Urothelium cell line (cell line): ENCODE measurements around the gene NDUFAF2.
A peak's percentile ranks its signal among the peaks of the same experiment; 100 is the strongest.
"Not testable (repeated sequence)": the region's sequence is repeated elsewhere in the genome, so short reads cannot be mapped to it uniquely, and the experiment has no call there.

Experiments used
- DNase-seq: peaks from one replicate; pipeline ENCODE4 v3.0.0; 2011; ENCODE audit warnings: low spot score, mixed read lengths
- FAIRE-seq: peaks from 2 replicates; lab custom pipeline; 2011; peaks lifted over from hg19 to GRCh38; lab: Jason Lieb, UNC

NDUFAF2 gene

DNA sequence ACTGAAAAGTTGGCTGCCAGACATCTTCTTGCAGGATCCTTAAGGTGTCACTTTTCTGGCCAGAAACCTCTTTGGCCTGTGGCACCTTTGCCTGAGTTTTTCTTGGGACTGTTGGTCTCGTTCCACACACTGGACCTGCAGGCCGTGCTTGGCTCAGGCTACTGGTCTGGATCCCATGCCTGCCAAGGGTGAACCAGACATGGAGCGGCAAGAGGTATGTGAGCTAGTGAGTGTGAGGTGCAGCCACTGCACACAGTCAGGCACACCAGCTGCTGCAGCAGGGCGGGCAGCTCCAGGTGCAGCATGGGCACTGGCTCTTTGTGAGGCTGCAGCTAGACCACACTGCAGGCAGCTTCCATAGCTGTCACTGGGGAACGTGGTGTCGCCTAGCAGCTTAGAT lies 47.9 kb downstream of the NDUFAF2 start:
- no peak for DNase-seq
- peak; percentile 77 for FAIRE-seq

DNA sequence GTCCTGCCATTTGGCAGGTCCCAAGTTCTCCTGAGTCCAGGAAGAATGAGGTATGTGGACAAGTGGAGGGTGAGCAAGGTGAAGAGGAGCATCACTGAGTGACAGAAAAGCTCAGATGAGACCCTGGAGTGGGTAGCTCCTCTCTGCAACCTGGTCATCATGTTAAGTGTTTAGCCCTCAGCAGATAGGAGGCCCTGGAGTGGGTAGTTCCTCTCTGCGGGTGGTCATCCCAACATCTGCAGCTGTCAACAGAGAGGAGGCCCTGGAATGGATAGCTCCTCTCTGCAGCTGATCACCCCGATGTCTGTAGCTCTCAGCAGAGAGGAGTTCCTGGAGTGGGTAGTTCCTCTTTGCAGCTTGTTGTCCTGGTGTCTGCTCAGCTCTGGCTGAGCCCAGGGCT lies 48.4 kb downstream of the NDUFAF2 start:
- FAIRE-seq (no peak), DNase-seq (no peak)

DNA sequence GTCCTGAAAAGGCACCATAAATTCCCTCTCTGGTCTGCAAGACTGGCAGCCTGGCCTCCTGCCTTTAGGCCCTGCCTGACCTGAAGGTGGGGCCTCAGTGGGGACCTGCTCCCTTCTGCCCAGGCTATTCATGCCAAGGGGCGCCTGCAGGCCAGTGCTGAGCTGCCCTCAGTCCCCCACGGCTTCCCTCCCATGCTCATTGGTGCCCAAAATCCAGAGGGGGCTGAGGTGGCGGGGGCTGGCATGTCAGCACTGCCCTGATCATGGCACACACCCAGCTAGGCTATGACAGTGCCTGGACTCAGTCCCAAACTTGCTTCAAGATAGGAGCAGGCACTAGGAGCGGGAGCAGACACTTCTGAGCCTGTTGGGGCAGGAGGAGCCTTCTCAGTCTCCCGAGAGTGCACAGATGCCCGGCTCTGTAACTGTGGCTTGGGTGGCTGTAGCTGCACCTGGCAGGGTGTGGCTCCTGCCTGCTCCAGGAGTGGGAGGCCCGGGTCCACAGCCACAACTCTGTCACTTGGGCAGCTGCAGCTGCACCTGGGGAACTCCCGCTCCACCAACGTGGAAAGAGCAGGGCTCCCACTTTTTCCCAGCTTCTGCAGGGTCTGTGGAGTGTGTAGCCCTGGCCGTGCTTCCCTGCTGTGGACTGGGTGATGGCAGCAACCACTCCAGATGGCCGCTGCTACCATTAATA lies 49.0 kb downstream of the NDUFAF2 start:
- no peak for FAIRE-seq
- no peak for DNase-seq

DNA sequence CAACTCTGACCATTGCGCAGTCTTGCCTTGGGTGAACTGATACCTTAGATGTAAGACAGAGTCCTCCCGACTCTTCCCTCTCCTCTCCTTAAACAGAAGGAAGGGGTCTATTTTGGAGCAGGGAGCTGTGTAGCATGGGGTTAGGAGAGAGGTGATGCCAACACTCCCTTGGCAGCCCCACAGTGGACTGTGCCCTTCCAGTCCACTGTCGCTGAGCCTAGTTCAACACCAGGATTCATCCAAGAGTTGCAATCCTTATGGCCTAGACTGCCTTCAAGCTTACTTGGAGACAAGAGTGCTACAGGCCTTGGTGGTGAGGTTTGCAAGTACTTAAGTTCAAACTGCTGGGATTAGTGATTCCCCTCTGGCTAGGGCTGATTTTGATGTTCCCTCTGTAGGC lies 51.4 kb downstream of the NDUFAF2 start:
- FAIRE-seq = no peak
- no peak for DNase-seq

DNA sequence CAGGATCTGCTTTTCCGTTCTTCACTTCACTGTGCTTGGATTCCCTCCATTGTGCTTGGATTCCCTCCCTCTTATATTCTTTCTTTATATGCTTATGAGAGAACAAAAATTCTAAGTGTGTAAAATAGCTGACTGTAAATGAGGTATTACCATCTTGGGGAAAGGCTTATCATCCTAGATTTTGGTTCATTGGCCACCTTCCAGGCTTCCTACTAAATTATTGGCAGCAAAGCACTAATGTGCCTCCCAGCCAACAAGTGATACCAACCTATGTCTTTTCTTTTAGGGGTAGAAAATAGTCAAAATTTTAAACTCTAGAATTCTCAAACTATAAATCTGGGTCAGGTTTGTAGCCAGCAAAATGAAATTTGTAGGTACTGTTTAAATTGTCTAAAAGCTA lies 52.7 kb downstream of the NDUFAF2 start:
- FAIRE-seq (no peak), DNase-seq (no peak)

DNA sequence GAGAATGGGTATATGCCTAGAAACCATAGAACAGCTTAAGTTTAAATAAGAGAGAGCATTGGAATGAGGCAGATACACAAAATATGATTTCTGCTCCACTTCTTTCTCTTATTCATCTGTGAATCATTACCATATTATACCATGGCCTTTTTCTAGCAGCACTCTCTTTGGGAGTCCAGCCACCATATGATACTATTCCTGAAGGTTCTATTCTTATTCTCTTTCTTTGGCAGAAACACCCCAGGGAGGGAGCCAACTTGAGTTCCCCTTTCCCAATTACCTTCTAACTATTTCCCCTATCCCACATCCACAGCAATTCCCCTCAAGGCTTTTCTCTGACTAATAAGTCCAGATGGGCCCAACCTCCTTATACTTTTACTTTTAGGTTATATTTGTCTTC lies 55.9 kb downstream of the NDUFAF2 start:
- FAIRE-seq (no peak), DNase-seq (no peak)

DNA sequence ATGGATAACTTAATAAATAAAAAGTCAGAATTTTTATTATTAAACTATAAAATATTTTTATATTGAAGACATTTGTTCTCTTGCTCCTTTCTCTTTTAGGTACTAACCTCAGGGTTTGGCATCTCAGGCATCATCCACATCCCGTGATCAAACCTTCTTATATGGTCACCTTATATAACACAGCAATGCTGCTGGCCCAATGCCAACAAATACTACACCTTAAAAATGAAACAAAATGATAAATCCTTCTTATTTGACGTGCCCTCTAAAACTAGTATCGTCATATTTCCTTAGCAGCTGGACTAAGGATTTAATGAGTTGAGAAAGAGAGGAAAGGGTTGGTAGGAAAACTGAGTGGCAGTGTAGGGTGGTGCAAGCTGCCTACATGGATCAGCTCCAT lies 56.6 kb downstream of the NDUFAF2 start:
- no peak for FAIRE-seq
- no peak for DNase-seq

DNA sequence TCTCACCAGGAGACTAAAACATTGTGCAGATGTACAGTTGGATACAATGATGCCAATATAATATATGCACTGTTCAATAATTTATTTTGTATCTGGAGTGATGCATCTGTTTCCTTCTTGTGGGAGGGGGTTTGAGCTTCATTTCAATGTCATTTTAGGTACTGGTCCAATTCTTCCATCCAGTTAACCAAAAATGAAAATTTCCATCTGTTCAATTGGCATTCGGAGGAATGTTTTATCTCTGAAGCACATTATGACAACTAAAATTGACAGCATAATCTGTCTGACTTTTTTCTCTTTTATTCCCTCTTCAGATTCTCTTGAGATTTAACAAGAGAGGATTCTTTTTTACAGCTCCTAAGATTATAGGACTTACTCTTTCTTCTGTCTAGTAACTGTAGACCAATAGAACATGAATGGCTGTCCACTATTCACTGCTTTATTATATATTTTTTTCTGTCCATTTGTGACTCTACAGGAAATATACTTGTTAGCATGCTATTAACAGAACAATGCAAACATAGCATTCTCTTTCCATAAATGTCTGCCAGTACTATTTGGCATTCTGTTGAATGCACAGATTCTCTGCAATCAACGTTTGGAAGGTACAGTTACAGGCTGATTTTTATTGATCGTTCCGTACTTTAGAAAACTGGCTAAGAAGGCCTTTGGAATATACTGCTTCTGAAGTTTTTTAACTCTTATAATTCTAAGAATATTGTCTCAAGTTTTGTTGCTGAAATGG lies 57.8 kb downstream of the NDUFAF2 start:
- FAIRE-seq = no peak
- DNase-seq = no peak

DNA sequence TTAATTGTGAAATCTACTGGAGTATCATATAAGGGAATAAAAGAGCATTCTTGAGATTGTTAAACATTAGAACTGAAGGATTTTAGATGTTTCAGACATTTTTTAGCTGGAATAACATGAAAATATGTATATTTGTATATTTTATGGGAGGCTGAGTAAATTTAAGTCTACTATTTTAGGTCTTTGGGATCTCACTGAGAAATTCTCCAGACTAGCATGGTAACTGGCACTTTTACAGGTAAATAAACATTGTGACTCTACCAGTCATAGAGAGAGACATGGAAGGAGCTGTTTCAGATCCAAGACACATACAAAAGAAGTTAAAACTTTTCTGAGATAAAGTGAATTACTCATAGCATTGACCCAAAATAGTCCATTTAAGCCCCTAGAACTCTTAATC lies 59.4 kb downstream of the NDUFAF2 start:
- no peak for FAIRE-seq

DNA sequence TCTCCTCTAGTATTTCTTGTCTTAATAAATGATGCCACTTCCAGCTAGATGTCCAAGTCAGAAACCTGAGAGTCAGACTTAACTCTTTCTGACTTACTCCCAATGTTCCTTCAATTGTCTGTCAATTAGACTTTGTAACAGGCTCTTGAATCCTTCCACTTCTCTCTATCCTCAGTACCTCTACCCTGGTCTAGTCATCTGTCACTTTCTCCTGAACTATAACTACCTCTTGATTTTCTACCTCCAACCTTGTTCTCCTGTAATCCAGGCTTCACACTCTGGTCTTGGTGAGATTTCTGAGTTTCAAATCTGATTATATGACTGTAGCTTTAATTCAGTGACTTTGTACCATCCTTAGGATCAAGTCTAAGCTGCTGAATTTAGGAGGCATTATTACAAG lies 64.9 kb downstream of the NDUFAF2 start:
- DNase-seq (no peak), FAIRE-seq (no peak)

More for the DNA sequence above, 59.4 kb downstream of the NDUFAF2 start:
- no peak for DNase-seq

DNA sequence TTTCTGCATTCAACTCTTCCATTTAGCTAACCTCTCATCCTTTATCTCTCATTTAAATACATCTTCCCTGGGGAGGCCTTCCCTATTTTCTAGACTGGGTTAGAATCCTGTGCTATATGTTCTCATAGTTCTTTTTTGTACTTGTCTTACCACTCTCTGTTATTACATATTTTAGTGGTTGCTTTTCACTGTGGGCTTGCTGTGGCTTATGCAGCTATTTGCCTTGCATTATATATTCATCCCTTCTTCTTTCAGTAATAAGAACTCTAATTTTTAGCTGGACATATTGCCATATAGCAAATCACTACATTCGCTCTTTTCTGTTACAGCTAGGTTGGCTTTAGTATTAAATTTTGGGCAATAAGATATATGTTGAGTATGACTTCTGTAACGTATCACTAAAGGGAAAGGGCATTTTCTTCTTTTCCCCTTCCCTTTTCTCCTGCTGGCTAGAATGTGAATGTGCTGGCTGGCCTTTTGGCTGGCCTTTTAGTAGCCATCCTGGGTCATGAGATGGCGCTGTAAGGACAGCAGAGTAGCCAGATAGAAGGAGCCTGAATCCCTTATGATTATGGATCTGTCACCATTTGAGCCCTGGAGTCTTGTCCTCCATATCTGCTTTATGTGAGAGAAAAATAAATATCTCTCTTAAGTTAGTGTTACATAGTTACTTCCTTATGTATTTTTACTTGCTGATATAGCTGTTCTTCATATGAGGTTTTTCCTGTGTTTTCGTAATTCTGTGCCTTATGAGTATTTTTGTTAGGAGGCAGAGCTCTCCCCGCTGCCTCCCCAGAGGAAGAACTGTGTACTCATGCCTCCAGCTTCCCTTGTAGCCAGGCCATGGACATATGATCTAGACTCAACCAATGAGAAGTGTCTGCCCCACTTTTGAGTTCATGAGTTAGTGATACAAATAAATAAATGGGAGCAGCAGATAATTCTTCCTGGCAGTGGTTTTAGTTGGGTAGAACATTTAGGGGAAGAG lies 65.8 kb downstream of the NDUFAF2 start:
- no peak for DNase-seq

DNA sequence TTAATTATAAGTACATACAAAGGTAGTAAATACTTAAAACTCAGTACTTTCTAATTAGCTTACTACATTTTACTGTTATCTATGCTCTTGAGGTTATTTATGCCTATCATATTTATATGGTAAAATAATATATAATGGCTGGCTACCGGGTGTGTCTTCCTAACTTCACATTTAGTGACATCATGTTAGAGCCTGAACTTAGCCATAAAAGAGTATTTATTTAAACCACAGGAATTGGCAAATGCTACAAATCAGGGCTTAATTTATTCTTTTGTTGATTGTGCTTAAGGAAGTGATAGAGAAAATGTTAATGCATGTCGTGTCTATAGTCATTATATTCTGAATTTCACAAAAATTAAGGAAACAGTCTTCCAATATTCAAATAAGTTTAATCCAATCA lies 73.1 kb downstream of the NDUFAF2 start:
- DNase-seq (no peak), FAIRE-seq (no peak)

More for the DNA sequence above, 65.8 kb downstream of the NDUFAF2 start:
- no peak for FAIRE-seq

DNA sequence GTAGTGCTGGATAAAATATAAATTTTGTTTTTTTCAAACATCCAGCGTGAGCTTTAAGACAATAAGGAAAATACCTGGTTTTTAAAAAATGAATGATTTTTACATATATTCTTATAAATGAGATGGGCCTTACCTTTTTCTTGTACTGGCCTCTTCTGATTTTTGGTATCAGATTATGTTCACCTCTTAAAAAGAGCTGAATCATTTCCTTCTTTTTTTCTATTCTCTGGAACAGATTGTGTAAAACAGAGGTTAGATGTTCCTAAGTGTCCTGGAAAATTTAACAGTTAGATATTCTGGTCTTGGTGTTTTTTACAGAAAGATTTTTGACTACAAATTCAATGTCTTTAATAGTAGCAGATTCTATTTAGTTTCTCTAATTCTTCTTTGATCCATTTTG lies 74.6 kb downstream of the NDUFAF2 start:
- no peak for FAIRE-seq

DNA sequence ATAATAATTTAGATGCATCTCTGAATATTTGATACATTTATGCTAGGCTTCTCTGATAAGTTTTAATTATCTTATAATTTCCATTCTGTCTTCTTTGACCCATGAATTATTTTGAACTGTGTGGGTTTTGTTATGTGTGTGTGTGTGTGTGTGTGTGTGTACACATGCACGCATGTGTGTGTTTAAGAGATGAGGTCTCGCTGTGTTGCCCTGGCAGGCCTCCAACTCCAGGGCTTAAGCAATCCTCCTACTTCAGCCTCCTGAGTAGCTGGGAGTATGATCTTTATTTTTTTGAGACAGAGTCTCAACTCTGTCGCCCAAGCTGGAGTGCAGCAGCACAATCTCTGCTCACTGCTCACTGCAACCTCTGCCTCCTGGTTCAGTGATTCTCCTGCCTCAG lies 75.4 kb downstream of the NDUFAF2 start:
- DNase-seq (no peak), FAIRE-seq (no peak)

More for the DNA sequence above, 74.6 kb downstream of the NDUFAF2 start:
- no peak for DNase-seq

DNA sequence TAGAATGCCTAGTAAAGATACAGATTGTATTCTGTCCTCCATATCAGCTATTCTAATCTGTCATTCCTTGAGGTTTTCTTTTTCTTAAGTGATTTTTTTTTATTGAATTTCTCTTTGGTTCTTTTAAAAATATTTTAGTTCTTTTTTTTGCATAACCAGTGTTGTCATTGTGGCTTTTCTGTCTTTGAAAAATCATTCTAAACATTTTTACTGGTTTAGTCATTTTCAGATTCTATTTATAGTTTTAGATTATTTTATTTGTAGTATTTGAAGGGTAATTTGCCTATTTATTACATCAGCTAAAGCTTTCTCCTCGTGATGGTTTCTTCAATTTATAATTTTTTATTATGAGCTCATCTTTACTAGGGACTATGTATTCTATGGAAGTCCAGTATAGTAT lies 78.1 kb downstream of the NDUFAF2 start:
- DNase-seq (no peak), FAIRE-seq (no peak)

DNA sequence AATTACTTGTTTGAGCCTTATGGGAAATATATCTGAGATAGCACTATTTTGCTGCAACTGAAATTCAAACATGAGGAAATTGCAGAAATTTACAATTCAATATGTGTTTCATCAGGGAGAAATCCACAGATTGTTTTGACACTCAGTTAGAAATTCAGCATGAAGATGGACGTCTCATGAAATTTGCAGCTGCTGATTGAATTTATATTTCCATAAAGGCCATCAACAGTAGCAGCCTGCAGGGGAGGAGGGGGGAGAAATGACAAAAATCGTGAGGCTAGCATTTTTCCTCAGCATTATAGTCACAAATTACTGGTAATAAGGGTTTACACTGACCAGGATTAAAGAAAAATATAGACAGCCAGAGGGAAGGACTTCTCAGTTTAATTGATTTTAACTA lies 81.0 kb downstream of the NDUFAF2 start:
- FAIRE-seq (no peak), DNase-seq (no peak)

DNA sequence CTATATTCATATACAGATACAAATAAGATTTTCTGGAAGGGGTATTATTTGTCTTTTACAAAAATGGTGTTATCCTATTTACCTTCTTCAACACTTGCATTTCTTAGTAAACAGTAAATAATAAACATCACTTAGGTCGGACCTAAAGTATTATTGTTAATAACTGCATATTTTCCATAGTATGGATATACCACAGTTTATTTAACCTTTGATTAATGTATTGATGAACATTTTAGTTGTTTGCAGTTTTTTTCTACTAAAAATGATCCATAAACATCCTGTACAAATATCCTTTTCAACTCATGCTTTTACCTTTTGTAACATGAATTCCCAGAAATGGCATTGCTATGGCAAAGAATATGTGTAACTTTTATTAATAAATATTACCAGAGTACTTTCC lies 83.4 kb downstream of the NDUFAF2 start:
- DNase-seq = no peak
- no peak for FAIRE-seq

DNA sequence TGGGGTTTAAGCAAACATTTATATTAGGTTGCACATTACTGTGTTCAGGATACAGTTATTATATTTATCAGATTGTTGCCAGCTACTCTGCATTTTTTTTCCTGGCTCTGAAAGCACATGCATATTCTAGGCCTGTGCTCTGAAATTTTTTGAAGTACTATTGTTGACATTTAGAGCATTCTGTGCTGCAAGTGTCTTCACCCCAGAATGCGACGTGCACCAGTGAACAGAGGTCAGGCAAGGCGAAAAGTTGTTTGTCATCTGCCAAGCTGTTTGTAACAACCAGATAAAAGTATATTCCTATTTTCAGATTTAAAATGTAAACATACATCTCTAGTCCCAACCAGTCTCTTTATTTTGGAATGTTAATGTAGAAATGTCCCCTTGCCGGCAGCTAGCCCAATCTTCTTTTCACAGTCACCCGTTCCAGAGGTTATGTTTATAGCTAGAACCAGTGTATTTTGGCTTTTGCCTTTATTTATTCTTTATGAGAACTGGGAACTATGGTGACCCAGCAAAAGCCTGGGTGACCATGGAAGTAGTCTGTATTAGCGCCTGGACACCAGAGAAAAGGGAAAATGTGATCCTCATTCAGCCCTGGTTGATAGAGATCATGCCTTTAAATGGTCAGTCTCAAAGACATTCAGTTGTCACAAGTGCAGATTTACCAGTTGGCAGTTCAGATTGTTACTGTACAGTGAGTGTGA lies 84.6 kb downstream of the NDUFAF2 start:
- DNase-seq = no peak
- FAIRE-seq = no peak

DNA sequence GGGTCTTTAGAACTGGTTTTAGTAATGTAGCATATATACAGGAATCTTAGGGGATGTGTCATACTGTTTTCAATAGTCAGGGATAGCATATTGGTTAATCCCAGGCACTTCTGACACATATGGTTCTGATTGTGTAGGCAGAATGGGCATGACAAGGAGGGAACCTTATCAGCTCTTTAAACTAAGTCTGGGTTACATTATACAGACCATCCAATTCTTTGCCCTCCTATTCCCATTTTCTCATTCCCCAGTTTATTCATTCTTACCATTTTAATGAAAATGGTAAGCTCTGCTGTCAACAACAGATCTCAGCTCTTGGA lies 85.1 kb downstream of the NDUFAF2 start:
- FAIRE-seq (no peak), DNase-seq (no peak)

DNA sequence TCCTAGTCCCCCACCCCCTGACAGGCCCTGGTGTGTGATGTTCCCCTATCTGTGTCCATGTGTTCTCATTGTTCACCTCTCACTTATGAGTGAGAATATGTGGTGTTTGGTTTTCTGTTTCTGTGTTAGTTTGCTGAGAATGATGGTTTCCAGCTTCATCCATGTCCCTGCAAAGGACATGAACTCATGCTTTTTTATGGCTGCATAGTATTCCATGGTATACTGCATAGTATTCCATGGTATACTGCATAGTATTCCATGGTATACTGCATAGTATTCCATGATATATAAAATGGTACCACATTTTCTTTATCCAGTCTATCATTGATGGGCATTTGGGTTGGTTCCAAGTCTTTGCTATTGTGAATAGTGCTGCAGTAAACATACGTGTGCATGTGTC lies 86.3 kb downstream of the NDUFAF2 start:
- not testable (repeated sequence) for DNase-seq, FAIRE-seq

DNA sequence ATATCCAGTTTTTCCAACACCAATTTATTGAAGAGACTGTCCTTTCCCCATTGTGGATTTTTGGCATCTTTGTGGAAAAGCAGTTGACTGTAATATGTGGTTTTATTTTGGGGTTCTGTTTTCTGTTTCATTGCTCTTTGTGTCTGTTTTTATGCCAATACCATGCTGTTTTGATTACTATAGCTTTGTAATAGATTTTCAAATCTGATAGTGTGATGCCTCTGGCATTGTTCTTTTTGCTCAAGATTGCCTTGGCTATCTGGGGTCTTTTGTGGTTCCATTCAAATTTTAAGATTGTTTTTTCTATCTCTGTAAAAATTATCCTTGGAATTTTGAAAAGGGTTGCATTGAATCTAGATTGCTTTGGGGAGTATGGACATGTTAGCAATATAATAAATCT lies 99.5 kb downstream of the NDUFAF2 start:
- no peak for FAIRE-seq

More for the DNA sequence above, 99.5 kb downstream of the NDUFAF2 start:
- DNase-seq = no peak
